ENCODE results near the gene KRTAP5-7.
"Not testable (repeated sequence)": the region's sequence is repeated elsewhere in the genome, so short reads cannot be mapped to it uniquely, and the experiment has no call there.

KRTAP5-7 gene

DNA sequence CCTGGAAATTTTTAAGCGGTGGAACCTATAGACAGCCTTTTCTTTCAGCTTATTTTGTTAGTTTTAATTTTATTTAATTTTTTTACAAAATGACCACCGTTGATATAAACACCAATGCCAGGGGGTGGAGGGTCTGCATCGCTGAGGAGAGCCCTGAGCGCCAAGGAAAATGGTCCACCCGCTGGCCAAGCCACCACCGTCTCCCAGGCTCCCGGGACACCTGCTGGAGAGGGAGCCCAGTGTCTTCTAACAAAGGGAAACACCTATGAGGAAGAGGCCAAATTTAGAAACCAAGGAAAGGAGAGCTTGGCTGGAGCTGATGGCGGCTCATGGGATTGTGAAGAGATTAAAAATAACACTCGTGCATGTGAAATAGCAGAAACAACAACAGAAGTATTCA is 10.5 kb downstream of the KRTAP5-7 start:
- H3K4me3 ChIP-seq, result no peak overlapping the region
- no peak for DNase-seq (ENCODE audit: low spot score)
- TF ChIP-seq, protein P1, sequence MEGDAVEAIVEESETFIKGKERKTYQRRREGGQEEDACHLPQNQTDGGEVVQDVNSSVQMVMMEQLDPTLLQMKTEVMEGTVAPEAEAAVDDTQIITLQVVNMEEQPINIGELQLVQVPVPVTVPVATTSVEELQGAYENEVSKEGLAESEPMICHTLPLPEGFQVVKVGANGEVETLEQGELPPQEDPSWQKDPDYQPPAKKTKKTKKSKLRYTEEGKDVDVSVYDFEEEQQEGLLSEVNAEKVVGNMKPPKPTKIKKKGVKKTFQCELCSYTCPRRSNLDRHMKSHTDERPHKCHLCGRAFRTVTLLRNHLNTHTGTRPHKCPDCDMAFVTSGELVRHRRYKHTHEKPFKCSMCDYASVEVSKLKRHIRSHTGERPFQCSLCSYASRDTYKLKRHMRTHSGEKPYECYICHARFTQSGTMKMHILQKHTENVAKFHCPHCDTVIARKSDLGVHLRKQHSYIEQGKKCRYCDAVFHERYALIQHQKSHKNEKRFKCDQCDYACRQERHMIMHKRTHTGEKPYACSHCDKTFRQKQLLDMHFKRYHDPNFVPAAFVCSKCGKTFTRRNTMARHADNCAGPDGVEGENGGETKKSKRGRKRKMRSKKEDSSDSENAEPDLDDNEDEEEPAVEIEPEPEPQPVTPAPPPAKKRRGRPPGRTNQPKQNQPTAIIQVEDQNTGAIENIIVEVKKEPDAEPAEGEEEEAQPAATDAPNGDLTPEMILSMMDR (IDR thresholded peaks at IDR 0.05), result no peak
- no peak overlapping the region for H3K27ac ChIP-seq

GRCh38 chr11:71537977-71538665 is 11.1 kb downstream of the KRTAP5-7 start, which contains the start of gene KRTAP5-8:
Gene KRTAP5-8 (plus strand): TSS chr11:71538025. CDS start chr11:71538056, 31 bp downstream.
- DNase-seq (ENCODE audit: low spot score); H3K4me3 ChIP-seq; H3K27ac ChIP-seq: not testable (repeated sequence)

DNA sequence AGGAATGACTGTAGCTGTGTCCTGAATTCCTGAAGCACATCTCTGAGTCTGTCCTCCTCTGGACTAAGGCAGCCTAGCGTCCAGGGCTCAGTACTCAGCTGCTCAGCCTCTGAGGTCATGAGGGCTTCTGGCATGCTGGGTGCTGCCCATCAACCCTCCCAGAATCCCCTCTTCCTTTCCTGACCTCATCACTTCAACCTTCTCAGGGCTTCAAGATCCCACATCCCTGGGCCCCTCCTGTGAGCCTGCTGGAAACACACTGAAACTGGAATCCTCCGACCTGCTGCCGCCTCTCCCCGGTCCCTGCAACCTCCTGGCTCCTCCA is 11.6 kb downstream of the KRTAP5-7 start:
- H3K27ac ChIP-seq, result no peak overlapping the region
- H3K4me3 ChIP-seq, result no peak overlapping the region
- TF ChIP-seq, protein P1 (IDR thresholded peaks at IDR 0.05), result no peak
- DNase-seq (ENCODE audit: low spot score), result no peak

- TF ChIP-seq, protein P1 (IDR thresholded peaks at IDR 0.05), result no peak
- Histone ChIP-seq H3K4me3 (no peak overlapping the region), H3K27ac (no peak overlapping the region)
- DNase-seq (ENCODE audit: low spot score), result no peak
Measured at GRCh38 chr11:71539017-71539416, 11.9 kb downstream of the KRTAP5-7 start.

DNA sequence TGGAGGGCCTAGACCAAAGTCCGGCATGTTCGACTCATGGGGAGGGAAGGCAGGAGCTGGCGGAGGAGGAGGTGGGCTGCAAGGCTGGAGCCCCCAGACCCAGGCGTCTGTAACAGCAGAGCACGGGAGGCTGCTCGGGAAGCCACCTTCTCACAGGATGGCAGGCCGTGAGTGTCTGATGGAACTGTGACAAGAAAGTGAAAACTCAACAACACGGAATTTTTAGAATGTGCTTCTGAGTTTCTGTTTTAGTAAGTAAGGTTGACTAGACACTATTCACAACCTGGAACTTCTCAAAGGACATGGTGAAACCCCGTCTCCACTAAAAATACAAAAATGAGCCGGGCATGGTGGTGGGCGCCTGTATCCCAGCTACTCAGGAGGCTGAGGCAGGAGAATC is 12.9 kb downstream of the KRTAP5-7 start:
- not testable (repeated sequence) for H3K27ac ChIP-seq; DNase-seq (ENCODE audit: low spot score); H3K4me3 ChIP-seq

DNA sequence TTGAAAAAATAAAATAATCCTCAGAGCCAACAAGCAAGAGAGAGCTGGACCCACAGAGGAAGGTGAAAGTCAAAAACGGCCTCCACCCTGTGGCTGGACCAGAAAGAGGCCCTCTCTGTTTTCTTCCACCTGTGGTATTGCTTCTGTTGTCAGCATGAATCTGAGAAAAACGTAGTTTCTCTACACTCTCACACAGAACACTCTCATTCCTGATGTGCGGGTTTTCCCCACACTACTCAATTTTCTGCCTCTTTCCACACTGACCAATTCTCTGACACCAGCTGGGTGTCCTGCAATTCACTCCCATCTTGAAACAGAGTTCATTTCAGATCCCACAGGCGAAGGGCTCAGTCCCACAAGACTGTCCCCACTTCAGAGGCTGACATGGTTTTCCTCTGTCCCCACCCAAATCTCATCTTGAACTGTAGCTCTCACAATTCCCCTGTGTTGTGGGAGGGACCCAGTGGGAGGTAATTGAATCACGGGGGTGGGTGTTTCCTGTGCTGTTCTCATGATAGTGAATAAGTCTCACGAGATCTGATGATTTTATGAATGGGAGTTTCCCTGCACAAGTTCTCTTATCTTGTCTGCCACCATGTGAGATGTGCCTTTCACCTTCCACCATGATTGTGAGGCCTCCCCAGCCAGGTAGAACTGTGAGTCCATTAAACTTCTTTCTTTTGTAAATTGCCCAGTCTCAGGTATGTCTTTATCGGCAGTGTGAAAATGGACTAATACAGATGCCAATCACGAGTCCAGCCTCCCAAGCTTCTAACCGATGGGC is 13.6 kb downstream of the KRTAP5-7 start:
- not testable (repeated sequence) for H3K27ac ChIP-seq; H3K4me3 ChIP-seq; DNase-seq (ENCODE audit: low spot score)

DNA sequence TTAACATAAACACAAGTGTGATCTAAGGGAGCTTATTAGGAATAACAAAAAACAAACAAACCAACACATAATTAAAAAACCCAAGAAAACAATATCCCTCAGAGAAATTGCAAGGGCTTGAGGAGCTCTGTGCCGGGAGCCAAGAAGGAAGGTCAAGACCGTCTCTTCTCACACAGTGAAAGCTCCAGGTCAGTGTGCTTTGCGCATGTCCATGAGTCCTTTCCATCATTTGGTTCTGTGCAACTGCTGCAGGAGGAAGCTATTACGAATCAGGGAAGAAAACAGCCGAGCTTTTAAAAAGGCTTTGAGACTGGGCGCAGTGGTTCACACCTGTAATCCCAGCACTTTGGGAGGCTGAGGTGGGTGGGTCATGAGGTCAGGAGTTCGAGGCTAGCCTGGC is 15.3 kb downstream of the KRTAP5-7 start:
- no peak for DNase-seq (ENCODE audit: low spot score)
- H3K27ac ChIP-seq, result no peak overlapping the region
- TF ChIP-seq, protein P1 (IDR thresholded peaks at IDR 0.05), result no peak

GRCh38 chr11:71542879-71543777 is 16.1 kb downstream of the KRTAP5-7 start:
- DNase-seq (ENCODE audit: low spot score), result no peak
- H3K27ac ChIP-seq, result no peak overlapping the region
- TF ChIP-seq, protein P1 (IDR thresholded peaks at IDR 0.05), result no peak

More for the DNA sequence above, 15.3 kb downstream of the KRTAP5-7 start:
- no peak overlapping the region for H3K4me3 ChIP-seq

More at GRCh38 chr11:71542879-71543777, 16.1 kb downstream of the KRTAP5-7 start:
- H3K4me3 ChIP-seq, result no peak overlapping the region
